GM21723 (cell line): ENCODE data around the gene DRC7.
"Not testable (repeated sequence)": the region's sequence is repeated elsewhere in the genome, so short reads cannot be mapped to it uniquely, and the experiment has no call there.

ENCODE experiments used
- ATAC-seq: cut with Tn5 transposase; IDR thresholded peaks from one replicate; pipeline ENCODE4 v1.9.1; 2021; ENCODE audit warnings: mild to moderate bottlenecking, moderate library complexity; ENCODE audit not compliant: unreplicated experiment

The DRC7 gene

DNA sequence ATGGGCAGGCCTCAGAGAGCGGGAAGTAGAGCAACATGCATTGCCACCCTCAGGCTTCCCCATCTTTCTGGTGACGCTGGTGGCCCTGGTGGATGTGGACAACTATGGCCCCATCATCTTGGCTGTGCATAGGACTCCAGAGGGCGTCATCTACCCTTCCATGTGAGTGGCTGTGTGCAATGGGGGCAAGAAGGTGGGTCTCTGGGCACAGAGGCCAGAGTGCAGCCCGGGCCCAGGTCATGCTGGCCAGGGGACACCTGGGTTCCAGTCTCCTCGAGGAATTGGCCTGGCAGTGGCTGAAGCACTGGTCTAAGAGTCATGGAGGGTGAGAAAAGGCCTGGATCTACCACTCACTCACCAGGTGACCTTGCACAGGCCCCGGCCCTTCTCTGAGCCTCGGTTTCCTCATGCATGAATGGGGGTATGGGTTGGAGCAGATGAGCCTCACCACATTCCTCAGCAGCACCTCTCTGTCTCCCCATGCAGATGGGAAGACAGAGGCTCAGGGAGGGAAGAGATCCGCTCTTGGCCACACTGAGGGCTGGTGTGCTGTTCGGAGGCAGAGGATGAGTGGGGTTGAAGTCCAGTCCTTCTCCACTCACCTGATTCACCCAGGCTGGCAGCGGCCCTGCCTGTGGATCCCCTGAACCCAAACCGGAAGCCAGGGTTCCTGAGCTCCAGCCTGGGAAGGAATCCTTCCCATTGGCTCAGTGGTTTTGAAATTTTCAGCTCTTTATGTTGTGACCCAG is 33.7 kb upstream of the DRC7 start:
- ATAC-seq: no peak

DNA sequence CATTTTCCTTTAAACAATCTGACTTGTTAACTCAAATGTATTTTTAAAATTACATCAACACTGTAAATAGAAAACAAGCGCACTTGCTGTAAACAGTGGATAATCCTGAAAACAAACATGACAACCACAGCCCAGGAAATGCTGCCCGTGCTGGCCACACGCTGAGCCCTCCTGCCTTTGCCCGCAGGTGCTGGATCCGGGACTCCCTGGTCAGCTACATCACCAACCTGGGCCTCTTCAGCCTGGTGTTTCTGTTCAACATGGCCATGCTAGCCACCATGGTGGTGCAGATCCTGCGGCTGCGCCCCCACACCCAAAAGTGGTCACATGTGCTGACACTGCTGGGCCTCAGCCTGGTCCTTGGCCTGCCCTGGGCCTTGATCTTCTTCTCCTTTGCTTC is 33.1 kb upstream of the DRC7 start:
- no peak for ATAC-seq

DNA sequence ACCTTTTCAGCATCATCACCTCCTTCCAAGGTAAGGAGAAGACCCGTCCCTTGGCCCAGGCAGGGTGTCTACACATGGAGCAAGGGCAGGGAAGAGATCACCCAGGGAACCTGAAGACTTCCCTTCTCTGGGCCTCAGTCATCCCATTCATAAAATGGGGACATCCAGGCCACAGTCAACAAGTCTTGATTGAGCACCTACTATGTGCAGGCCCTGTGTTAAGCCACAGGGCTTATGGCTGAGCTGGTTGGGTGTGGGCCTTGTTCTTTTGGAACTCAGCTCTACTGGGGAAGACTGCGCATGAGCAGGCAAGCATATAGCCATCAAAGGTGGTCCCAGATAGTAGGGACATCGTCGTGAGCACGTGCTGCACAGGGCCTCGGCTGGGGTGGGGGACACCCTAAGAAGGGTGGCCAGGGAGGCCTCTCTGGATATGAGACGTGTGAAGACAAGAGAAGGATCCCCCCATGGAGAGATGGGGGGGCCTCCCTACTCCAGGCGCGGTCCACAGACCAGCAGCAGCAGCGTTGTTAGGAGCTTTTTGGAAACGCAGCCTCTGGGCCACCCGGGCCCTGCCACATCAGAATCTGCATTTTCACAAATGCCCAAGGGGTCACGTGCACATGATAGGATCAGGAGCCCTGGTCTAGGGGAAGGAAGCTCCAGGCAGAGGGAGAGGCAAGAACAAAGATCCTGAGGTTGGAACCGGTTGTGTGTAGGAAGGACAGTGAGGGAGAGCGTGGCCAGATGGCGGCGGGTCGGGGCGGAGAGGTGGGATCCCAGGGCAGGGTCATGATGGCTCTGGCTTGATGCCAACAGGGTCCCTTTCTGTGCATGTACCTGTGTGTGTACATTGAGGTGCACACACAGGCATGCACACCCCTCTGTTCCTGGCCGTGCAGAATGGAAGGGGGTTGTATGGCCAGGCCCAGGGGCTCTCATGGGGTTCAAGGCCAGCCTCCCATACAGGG is 32.4 kb upstream of the DRC7 start:
- no peak for ATAC-seq

DNA sequence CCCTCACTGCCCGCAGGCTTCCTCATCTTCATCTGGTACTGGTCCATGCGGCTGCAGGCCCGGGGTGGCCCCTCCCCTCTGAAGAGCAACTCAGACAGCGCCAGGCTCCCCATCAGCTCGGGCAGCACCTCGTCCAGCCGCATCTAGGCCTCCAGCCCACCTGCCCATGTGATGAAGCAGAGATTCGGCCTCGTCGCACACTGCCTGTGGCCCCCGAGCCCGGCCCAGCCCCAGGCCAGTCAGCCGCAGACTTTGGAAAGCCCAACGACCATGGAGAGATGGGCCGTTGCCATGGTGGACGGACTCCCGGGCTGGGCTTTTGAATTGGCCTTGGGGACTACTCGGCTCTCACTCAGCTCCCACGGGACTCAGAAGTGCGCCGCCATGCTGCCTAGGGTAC is 31.2 kb upstream of the DRC7 start:
- no peak for ATAC-seq

DNA sequence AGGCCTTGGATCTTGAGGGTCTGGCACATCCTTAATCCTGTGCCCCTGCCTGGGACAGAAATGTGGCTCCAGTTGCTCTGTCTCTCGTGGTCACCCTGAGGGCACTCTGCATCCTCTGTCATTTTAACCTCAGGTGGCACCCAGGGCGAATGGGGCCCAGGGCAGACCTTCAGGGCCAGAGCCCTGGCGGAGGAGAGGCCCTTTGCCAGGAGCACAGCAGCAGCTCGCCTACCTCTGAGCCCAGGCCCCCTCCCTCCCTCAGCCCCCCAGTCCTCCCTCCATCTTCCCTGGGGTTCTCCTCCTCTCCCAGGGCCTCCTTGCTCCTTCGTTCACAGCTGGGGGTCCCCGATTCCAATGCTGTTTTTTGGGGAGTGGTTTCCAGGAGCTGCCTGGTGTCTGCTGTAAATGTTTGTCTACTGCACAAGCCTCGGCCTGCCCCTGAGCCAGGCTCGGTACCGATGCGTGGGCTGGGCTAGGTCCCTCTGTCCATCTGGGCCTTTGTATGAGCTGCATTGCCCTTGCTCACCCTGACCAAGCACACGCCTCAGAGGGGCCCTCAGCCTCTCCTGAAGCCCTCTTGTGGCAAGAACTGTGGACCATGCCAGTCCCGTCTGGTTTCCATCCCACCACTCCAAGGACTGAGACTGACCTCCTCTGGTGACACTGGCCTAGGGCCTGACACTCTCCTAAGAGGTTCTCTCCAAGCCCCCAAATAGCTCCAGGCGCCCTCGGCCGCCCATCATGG is 30.5 kb upstream of the DRC7 start:
- no peak for ATAC-seq

DNA sequence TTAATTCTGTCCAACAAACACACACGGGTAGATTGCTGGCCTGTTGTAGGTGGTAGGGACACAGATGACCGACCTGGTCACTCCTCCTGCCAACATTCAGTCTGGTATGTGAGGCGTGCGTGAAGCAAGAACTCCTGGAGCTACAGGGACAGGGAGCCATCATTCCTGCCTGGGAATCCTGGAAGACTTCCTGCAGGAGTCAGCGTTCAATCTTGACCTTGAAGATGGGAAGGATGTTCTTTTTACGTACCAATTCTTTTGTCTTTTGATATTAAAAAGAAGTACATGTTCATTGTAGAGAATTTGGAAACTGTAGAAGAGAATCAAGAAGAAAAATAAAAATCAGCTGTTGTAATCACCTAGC is 30.0 kb upstream of the DRC7 start:
- no peak for ATAC-seq

DNA sequence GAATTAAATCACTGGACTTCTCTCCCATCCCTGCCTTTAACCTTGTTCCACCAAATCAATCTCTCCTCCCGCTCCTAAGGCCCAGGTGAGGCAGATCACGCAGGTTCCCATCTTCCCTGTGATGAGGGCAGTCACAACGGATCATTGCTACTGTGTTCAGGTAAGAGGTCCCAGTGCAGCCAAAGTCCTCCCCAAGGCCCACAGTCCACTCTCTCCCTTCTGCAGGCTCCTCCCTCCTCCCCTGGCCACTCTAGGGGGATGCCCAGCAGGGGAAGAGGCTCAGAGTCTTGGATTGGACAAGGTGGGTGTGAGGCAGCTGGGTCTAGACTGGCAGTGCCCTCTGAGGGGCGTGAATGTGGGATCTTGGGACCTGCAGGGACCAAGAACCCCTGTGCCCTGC is 29.1 kb upstream of the DRC7 start:
- no peak for ATAC-seq

DNA sequence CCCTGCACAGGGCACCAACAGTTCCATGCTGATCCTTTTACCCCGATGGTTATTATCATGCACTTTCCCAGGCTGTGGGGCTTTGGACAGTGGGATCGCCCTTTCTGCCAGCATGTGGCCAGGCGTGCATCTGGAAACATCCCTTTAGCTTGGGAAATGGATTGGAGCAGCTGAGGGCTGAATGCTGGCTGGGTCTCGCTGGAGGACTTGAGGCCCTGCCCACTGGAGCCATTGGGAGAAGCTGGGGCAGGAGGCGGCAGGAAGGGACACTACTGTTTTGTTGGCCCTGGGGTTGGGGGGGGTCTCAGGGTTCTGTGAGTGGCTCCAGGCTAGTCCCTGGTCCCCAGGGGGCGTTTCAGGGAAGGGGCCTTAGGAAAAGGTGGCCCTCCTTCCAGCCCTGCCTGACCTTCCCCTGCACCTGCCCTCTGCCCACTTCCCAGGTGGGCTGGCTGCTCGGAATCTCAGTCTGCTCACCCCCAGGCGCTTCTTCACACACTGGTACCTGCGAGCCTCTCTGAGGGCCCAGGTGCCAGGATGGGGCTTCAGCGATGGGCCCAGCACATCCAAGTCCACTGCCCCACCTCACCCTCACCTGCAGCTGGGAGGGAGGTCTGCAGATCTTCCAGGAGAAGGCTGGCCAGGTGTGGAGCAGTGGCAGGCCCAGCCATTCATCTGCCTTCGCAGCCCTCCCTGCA is 28.1 kb upstream of the DRC7 start:
- no peak for ATAC-seq

DNA sequence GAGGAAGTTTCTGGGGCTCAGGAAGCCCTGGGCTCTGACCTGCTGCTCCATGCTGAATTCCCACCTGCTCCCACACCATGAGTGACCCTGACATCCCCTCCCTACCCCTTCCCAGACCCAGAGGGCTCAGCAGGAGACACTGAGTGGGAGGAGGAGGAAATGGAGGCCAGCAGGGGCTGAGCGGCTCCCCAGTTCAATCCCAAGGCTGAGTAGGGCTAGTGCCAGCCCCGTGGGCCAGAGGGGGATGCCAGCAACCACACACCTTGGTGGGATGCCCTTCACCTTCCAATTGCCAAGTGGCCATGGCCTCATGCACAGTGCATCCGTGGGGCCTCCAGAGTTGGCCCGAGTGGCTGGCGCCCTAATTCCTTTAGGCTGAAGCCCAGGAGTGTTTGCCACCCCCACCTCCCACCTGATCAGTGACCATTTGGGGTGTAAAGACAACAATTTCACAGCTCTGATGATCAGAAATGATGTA is 27.5 kb upstream of the DRC7 start:
- no peak for ATAC-seq

DNA sequence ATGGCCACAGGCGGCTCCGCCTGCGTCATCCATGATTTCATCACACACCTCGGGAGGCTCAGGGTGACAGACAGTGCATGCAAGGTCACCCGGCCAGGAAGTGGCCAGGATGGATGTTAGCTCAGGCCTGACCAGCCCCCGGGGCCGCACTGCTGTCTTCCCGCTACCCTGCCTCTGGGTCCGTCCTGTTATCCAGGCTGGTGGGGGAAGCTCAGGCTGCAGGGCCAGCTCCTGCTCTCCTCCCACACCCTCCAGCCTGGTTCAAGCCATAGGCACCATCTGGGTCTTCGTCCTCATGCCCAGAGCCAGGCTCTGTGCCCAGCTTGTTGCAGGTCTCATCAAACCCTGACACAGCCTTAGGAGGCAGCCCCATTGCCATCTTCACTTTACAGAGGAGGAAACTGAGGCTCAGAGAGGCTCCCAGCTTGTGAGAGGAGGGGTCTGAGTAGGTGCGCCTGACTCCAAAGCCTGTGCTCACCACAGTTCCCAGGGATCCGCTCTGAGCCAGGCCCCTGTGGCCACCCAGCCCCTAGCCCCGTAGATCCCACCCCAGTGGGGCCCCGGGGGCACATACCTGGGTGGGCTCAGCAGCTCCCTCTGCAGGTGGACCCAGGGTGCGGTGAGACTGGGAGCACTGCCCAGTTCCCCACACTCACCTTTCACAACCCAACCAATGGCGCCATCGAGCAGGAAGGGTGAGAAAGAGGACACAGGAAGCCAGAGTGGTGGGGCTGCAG is 26.9 kb upstream of the DRC7 start:
- no peak for ATAC-seq

DNA sequence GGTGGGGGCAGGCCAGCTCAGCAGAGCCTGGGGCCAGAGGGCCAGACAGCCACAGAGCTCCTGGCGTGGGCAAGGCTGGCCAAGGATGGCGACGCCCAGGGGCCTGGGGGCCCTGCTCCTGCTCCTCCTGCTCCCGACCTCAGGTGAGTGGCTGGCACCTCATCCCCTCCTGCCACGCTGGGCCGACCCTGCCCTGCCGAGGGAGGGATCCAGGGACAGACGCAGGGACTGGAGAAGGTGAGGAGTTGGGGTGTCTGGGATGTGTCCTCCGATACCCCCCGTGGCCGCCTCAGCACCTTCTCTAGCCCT is 26.4 kb upstream of the DRC7 start, which contains the start of gene ADGRG3:
Gene ADGRG3, plus strand, starts transcription at position 44 of the 309 bp plus-strand sequence. Its CDS starts 42 bp downstream, at position 86.
- ATAC-seq: no peak

DNA sequence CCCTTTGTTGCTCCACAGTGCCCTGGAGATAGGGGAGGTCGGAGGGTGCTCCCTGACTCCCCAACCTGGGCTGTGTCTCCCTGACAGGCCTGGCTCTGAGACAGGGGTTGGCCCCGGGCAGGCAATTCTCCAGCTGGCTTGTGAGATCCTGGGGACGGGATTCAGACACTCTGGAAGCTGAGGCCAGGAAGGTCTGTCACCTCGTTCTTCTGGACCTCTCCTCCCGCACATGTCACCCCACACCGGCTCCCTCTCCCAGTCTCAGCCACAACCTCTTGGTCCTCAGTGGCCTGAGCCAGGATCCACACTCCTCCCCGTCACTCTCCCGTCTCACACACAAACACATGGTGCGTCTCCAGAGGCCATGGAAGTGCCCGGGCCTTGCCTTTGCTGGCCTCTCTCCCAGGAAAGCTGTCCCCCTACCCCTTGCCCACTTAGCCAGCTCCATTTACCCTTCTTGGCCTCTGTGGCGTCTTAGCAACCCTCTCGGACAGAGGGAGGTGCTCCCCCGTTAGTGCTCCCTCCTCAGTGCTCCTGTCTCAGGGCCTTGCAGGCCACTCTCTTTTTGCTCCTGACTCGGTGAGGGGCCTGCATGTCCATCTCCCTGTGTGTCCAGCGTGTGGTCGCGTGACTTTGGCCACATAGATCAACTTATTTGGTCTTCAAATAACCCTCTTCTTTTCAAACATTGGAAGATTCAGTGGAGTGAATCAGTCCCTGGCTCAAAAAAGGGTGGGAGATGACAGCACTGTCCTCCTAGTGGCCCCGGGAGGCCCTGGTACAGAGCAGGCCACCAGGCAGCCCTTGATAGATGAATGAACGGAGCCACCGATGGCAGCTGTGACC is 25.8 kb upstream of the DRC7 start:
- ATAC-seq: no peak

DNA sequence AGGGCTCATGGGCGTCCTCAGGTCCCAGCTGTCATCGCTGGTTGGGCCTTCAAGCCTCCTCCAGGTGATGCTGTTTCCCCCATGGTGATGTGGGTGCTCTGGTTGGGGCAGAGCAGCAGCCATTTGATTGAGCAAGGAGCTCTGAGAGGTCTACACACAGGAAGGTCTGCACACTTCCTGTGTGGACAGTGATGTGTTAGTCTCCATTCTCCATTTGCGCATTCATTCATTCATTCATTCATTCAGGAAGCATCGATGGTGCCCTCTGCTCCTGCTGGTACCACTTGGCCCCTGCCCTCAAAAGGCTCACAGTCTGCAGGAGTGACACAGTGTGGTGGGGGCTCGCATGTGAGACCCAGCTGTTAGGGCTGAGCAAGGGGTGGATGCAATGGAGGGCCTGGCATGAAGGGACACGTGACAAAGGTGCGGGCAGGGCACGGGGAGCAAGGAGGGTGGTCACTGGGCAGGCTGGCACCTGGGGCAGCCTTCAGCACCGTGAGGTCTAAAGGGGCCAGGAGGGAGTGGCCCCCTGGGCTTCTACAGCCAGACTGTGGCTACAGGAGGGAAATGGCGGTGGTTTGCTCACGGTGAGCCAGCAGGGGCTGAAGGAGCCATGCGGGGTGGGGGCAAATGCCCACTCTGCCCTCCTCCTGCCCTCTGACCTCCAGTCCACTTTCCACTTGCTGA is 25.0 kb upstream of the DRC7 start:
- ATAC-seq: no peak

DNA sequence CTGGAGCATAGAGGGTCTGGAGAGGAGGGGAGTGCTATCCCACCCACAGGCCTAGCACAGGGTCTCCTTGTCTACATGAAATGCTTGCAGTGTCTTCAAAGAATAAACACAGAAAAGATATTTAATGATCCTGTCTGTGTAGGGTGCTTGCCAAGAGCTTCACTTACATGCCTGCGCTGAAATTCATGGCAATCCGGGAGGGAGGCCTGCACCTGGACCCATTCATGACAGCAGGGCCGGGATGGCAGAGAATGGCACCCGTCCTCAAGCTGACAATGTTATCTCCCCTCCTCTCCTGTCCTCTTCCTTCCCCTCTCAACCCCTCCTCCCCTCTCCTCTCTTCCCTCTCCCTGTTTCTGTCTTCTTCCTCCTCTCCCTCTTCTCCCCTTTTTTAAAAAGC is 24.4 kb upstream of the DRC7 start:
- ATAC-seq: no peak

DNA sequence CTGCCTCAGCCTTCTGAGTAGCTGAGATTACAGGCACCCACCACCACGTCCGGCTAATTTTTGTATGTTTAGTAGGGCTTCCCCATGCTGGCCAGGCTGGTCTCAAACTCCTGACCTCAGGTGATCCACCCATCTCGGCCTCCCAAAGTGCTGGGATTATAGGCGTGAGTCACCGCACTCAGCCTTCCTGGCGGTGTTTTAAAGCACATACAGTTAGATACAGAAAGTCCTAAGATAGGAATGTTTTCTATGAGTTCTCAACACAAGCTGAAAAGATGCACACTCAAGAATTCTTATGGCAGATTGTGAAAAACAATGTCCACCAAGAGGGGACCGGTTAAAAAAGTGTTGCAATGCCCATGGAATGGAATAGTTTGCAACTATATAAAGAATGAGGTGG is 23.2 kb upstream of the DRC7 start:
- ATAC-seq: not testable (repeated sequence)

DNA sequence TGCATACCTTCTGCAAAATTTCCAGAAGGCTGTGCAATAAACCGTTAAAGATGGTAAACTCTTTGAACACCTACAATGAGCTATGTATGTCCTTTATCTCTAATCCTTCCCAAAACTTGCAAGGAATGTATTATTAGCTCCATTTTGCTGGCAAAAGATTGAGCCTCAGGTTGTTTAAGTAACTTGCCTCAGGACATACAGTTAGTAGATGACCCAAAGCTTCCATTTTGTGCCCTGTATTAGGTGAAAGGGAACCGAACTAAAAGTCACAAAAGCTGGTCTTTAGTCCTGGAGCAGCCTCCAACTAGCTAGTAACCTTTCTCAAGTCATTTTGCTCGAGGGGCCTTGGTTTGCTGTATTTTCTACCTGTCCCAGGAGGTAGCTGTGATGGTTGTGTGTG is 22.2 kb upstream of the DRC7 start:
- ATAC-seq: no peak

DNA sequence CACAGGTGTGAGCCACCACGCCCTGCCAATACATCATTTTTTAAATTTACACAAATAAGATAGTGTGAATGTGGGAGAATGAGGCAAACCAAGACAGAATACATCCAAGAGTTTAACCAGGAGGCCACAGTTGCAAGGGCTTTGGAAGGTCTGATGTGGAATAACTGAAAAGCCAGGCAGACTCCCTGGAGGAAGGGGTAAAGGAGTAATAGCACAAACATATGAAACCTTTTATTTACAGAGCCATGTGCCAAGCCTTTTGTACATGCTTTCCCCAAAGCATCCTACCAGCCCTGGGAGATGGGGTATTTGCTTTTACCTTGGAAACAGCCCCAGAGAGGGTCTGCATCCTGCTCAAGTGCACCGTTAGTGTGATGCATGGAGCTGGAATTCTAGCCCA is 21.8 kb upstream of the DRC7 start:
- no peak for ATAC-seq

DNA sequence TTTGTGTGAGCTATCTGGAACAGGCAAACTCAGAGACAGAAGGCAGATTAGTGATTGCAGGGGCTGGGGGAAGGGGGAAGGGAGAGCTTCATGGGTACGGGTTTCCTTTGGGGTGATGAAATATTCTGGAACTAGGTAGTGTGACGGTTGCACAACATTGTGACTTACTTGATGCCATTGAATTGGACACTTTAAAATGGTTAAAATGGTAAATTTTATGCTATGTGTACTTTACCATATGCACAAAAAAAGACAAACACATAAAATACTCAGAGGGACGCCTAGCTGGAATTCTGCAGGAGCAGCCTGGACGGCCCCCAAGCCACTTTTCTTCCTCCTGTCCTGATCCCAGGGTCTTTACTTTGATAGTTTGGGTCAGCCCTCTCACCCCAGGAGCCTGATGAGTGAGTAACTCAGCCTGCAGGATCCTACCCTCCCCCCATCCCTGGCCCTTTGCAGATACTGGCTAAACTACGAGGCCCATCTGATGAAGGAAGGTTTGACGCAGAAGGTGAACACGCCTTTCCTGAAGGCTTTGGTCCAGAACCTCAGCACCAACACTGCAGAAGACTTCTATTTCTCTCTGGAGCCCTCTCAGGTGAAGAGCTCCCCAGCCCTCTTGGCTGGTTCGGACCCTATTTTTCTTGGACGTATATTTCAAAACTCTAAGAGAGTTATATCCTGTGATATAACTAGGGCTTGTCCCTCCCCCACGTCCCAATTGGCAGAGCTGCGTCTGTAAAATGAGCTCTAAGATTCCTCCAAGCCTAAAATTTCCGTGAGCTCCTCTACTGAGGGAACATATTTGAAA is 18.7 kb upstream of the DRC7 start:
- ATAC-seq: no peak
